Bronchial epithelial cell (primary cell): ENCODE data around the gene FMNL1. TPM values are rescaled to one million over a fixed set of nuclear protein-coding genes. Genes with fewer than 3 reads are reported as not detected.

ENCODE experiments used
- DNase-seq: peaks from one replicate; pipeline ENCODE4 v3.0.0-alpha.2; 2010; ENCODE audit warnings: low read depth
- FAIRE-seq: peaks from 2 replicates; lab custom pipeline; 2011; peaks lifted over from hg19 to GRCh38; lab: Jason Lieb, UNC
- H3K27me3 ChIP-seq: 2 replicates; pipeline ENCODE4 v1.5.1; 2011; ENCODE audit warnings: low read length; ENCODE audit not compliant: control insufficient read depth, insufficient read depth
- H3K36me3 ChIP-seq: 2 replicates; pipeline ENCODE4 v1.5.1; 2011; ENCODE audit warnings: low read length; ENCODE audit not compliant: control insufficient read depth, insufficient read depth
- H3K4me3 ChIP-seq: 2 replicates; pipeline ENCODE4 v1.5.1; 2011; ENCODE audit warnings: mild to moderate bottlenecking, low read depth, low read length, control low read depth
- total RNA-seq: library from RNA; depleted of rRNA; stranded (reverse); fragments of >200 nt; gene quantifications from 2 replicates; pipeline ENCODE4 v1.2.1, GENCODE V29; 2014
- TF ChIP-seq, protein P1 (sequence below): IDR thresholded peaks from 2 replicates; pipeline ENCODE4 v1.5.1; 2011; ENCODE audit warnings: mild to moderate bottlenecking, moderate library complexity, low read length, control low read depth, inconsistent platforms; ENCODE audit not compliant: insufficient read depth, severe bottlenecking

FMNL1 gene
- total RNA-seq, 1 donor from 2014 or later = 0.53 TPM

DNA sequence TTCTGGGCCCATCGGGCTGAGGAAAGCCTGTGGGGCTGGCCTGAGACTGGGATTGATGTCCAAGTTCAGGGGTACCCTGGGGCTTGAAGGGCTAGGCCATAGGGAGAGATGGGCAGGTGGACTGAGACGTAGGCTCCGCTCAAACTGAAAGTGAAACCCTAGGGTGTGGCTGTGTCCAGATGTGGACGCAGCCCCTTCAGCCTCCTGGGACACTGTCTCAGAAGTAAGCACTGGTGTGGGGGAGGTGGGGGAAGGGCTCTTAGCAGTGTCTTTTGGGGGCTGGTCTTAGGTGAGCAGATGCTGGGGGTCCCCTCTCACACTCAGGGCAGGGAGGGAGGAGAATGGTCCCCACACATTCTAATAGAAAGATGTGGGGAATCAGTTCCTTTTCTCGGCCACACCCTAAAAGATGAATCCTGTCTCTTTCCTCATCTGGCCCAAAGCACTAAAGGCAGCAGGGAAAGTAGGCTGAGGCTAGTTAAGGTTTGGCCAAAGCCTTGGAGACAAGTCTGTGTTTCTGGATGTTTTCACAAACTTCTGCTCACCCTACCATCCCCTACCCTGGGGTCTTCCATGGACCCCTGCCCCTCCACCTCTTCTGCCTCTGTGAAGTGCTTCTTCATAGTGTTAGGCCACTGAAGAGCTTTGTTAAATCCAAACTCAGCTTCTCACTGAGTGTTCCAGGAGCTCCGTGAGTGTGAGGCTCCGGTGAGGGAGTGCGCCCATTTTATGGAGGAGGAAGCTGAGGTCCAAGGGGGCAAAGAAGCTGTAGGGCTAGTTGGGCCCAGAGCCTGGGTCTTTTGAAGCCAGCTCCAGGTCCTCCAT is 5.6 kb downstream of the FMNL1 start:
- Histone ChIP-seq H3K4me3 (no peak overlapping the region), H3K36me3 (no peaks in the 10 kb centered on the region), H3K27me3 (no peaks in the 10 kb centered on the region)
- TF ChIP-seq, protein P1, sequence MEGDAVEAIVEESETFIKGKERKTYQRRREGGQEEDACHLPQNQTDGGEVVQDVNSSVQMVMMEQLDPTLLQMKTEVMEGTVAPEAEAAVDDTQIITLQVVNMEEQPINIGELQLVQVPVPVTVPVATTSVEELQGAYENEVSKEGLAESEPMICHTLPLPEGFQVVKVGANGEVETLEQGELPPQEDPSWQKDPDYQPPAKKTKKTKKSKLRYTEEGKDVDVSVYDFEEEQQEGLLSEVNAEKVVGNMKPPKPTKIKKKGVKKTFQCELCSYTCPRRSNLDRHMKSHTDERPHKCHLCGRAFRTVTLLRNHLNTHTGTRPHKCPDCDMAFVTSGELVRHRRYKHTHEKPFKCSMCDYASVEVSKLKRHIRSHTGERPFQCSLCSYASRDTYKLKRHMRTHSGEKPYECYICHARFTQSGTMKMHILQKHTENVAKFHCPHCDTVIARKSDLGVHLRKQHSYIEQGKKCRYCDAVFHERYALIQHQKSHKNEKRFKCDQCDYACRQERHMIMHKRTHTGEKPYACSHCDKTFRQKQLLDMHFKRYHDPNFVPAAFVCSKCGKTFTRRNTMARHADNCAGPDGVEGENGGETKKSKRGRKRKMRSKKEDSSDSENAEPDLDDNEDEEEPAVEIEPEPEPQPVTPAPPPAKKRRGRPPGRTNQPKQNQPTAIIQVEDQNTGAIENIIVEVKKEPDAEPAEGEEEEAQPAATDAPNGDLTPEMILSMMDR = no peak
- DNase-seq (no peak), FAIRE-seq (no peak)

- no peaks in the 10 kb centered on the region for H3K27me3 ChIP-seq
- H3K36me3 ChIP-seq = no peaks in the 10 kb centered on the region
- no peak overlapping the region for H3K4me3 ChIP-seq
- DNase-seq = no peak
- FAIRE-seq = no peak
- TF ChIP-seq, protein P1 = no peak
Measured at GRCh38 chr17:45227926-45228762, 6.5 kb downstream of the FMNL1 start.

DNA sequence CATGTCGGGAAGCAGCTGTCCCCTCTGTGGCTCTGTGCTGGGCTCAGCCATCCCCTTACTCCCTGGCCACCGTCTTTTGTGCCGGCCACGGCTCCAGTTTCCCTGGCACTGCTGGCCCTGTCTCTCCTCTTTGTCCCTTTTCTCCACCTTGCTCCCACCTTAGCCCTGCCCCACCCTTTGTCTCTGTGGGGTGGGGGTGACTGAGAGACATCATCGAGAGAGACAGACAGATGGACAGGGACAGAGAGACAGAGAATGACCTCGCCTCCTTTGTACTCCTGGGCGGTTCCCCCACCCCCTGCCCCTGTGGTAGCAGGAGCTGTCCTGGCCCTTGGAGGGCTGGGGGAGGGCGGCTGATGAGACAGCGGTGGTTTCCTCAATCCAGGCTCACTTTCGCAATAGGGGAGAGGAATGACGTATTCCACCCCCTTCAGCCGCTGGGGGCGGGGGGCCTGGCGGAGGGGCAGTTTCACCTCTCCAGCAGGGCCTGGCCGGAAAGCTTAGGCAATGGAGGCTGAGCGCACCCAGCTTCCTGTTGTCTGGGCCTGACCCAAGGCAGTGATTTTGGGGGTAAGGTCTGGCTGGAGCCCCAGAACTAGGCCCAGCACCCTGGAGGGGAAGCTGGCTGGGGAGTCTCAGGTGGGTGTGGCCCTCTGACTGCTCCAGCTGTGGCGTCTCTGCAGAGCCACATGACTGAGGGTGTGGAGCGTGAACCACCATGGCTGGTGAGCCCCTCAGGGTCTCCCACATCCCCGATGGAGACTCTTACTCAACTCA is 7.3 kb downstream of the FMNL1 start:
- TF ChIP-seq, protein P1 = no peak
- no peak for FAIRE-seq
- H3K4me3 ChIP-seq = no peak overlapping the region
- H3K36me3 ChIP-seq = no peaks in the 10 kb centered on the region
- peak; percentile 83 for DNase-seq
- H3K27me3 ChIP-seq = no peaks in the 10 kb centered on the region

- Histone ChIP-seq H3K27me3 (no peaks in the 10 kb centered on the region), H3K36me3 (no peaks in the 10 kb centered on the region), H3K4me3 (no peak overlapping the region)
- DNase-seq = no peak
- no peak for FAIRE-seq
- TF ChIP-seq, protein P1 = no peak
Measured at GRCh38 chr17:45229681-45230409, 8.2 kb downstream of the FMNL1 start.

DNA sequence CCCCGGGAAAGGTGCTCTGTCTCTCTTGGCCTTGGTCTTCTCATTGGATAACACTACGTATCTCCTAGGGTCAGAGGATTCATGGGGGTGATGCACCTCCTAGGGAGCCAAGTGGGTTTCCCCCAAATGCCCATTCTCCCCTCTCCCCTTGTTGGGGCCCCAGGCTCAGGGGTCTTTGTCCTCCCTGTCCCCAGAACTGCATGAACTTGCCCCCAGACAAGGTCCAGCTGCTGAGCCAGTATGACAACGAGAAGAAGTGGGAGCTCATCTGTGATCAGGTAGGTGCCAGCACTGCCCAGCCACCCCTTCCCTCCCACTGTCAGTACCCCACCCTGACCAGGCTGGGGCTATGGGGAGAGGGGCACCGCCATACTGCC is 8.7 kb downstream of the FMNL1 start:
- TF ChIP-seq, protein P1 = no peak
- Histone ChIP-seq H3K4me3 (no peak overlapping the region), H3K36me3 (no peaks in the 10 kb centered on the region), H3K27me3 (no peaks in the 10 kb centered on the region)
- FAIRE-seq = no peak
- DNase-seq = no peak
